Measurements from ENCODE around the gene AKAP13.

GRCh38 chr15:85527895-85528294 is 147.5 kb downstream of the AKAP13 start:
- TF ChIP-seq CTCF (IDR thresholded peaks at IDR 0.05; ENCODE audit: insufficient read depth, low read length, poor library complexity, severe bottlenecking) = no peak
- no peak for TF ChIP-seq EZH2phosphoT487 (conservative IDR thresholded peaks at IDR 0.05; ENCODE audit: low read length)

Data from SU-DHL-6 (cell line).